KMS-11 (cell line): ENCODE measurements around the gene PARP8.
A peak's percentile ranks its signal among the peaks of the same experiment; 100 is the strongest.

Experiments
- H2AFZ ChIP-seq: fragments of 200-600 bp; sonication (generic); 2 replicates; pipeline ENCODE4 v1.6.1; 2016; ENCODE audit warnings: antibody characterized with exemption, mixed run types, low read depth
- H3K27ac ChIP-seq: fragments of 200-600 bp; sonication (generic); 2 replicates; pipeline ENCODE4 v1.6.1; 2016; ENCODE audit warnings: mild to moderate bottlenecking, mixed run types
- H3K27me3 ChIP-seq: fragments of 200-600 bp; sonication (generic); 2 replicates; pipeline ENCODE4 v1.6.1; 2017; ENCODE audit warnings: mild to moderate bottlenecking, low read depth, mixed run types, moderate library complexity; ENCODE audit not compliant: insufficient read depth
- H3K36me3 ChIP-seq: fragments of 200-600 bp; sonication (generic); 2 replicates; pipeline ENCODE4 v1.6.1; 2017; ENCODE audit warnings: mild to moderate bottlenecking, mixed run types; ENCODE audit not compliant: insufficient read depth
- H3K4me1 ChIP-seq: fragments of 200-600 bp; sonication (generic); 2 replicates; pipeline ENCODE4 v1.6.1; 2016; ENCODE audit warnings: mild to moderate bottlenecking, low read depth, mixed run types; ENCODE audit not compliant: poor library complexity, severe bottlenecking
- H3K4me2 ChIP-seq: fragments of 200-600 bp; sonication (generic); 2 replicates; pipeline ENCODE4 v1.7.0; 2016; ENCODE audit warnings: mild to moderate bottlenecking, mixed run types
- H3K4me3 ChIP-seq: fragments of 200-600 bp; sonication (generic); IDR thresholded peaks from 2 replicates; pipeline ENCODE4 v1.6.1; 2017; ENCODE audit warnings: low read depth, low read length, mixed read lengths; ENCODE audit not compliant: insufficient read depth
- H3K79me2 ChIP-seq: fragments of 200-600 bp; sonication (generic); 2 replicates; pipeline ENCODE4 v1.6.1; 2016; ENCODE audit warnings: low read depth, mixed run types; ENCODE audit not compliant: insufficient read depth
- H3K9ac ChIP-seq: fragments of 200-600 bp; sonication (generic); 2 replicates; pipeline ENCODE4 v1.6.1; 2016; ENCODE audit warnings: mild to moderate bottlenecking, mixed run types
- H4K20me1 ChIP-seq: fragments of 200-600 bp; sonication (generic); 2 replicates; pipeline ENCODE4 v1.6.1; 2016; ENCODE audit warnings: mild to moderate bottlenecking, mixed run types; ENCODE audit not compliant: insufficient read depth
- CTCF ChIP-seq: fragments of 200-600 bp; sonication (generic); conservative IDR thresholded peaks from 2 replicates; pipeline ENCODE4 v1.6.1; 2017; ENCODE audit warnings: low read depth, mild to moderate bottlenecking, antibody characterized with exemption, low read length, moderate library complexity, mixed read lengths

Gene PARP8

GRCh38 chr5:50702615-50703366 lies 36.4 kb downstream of the PARP8 start:
- no peak overlapping the region for H3K4me2 ChIP-seq
- no peak for TF ChIP-seq CTCF
- no peaks in the 10 kb centered on the region for H3K36me3 ChIP-seq
- no peaks in the 10 kb centered on the region for H3K27me3 ChIP-seq
- H3K4me3 ChIP-seq = no peak overlapping the region
- H3K27ac ChIP-seq = no peak overlapping the region
- H3K79me2 ChIP-seq = no peaks in the 10 kb centered on the region
- no peaks in the 10 kb centered on the region for H3K4me1 ChIP-seq
- H2AFZ ChIP-seq = no peak overlapping the region
- no peak overlapping the region for H3K9ac ChIP-seq
- no peaks in the 10 kb centered on the region for H4K20me1 ChIP-seq

- peaks cover under 1% of the 10 kb centered on the region for H3K4me1 ChIP-seq
- H3K27me3 ChIP-seq = no peaks in the 10 kb centered on the region
- no peak overlapping the region for H3K27ac ChIP-seq
- no peak overlapping the region for H3K4me3 ChIP-seq
- no peak overlapping the region for H2AFZ ChIP-seq
- H4K20me1 ChIP-seq = no peaks in the 10 kb centered on the region
- H3K79me2 ChIP-seq = no peaks in the 10 kb centered on the region
- no peak overlapping the region for H3K9ac ChIP-seq
- H3K4me2 ChIP-seq = no peak overlapping the region
- TF ChIP-seq CTCF = no peak
- H3K36me3 ChIP-seq = no peaks in the 10 kb centered on the region
These were observed 36.9 kb downstream of the PARP8 start for GRCh38 chr5:50703367-50703666.

GRCh38 chr5:50704730-50705129 lies 38.3 kb downstream of the PARP8 start:
- H4K20me1 ChIP-seq = no peaks in the 10 kb centered on the region
- no peak overlapping the region for H3K9ac ChIP-seq
- no peak overlapping the region for H2AFZ ChIP-seq
- no peak for TF ChIP-seq CTCF
- no peaks in the 10 kb centered on the region for H3K79me2 ChIP-seq
- no peaks in the 10 kb centered on the region for H3K27me3 ChIP-seq
- H3K4me2 ChIP-seq = no peak overlapping the region
- peaks cover 14% of the 10 kb centered on the region for H3K4me1 ChIP-seq
- H3K4me3 ChIP-seq = no peak overlapping the region
- H3K36me3 ChIP-seq = no peaks in the 10 kb centered on the region
- H3K27ac ChIP-seq = no peak overlapping the region

- H3K27ac ChIP-seq = no peak overlapping the region
- H3K36me3 ChIP-seq = no peaks in the 10 kb centered on the region
- no peak overlapping the region for H2AFZ ChIP-seq
- H3K79me2 ChIP-seq = no peaks in the 10 kb centered on the region; the same call in 1 of the 2 replicates
- no peaks in the 10 kb centered on the region for H3K27me3 ChIP-seq
- peaks cover 46% of the 10 kb centered on the region for H3K4me1 ChIP-seq
- no peaks in the 10 kb centered on the region for H4K20me1 ChIP-seq
- no peak overlapping the region for H3K4me3 ChIP-seq
- peak overlapping the region; percentile 3; the same call in 1 of the 2 replicates for H3K4me2 ChIP-seq
- TF ChIP-seq CTCF = no peak
- H3K9ac ChIP-seq = no peak overlapping the region
These were observed 43.0 kb downstream of the PARP8 start for GRCh38 chr5:50709471-50709870.
